Measurements from ENCODE around the gene TENM4. TPM values are rescaled to one million over a fixed set of nuclear protein-coding genes. Genes with fewer than 3 reads are reported as not detected.
A peak's percentile ranks its signal among the peaks of the same experiment; 100 is the strongest.

Gene TENM4
- total RNA-seq, 1 donor from 2014 or later: not detected

GRCh38 chr11:78806214-78807004 lies 634.4 kb downstream of the TENM4 start:
- H3K27me3 Mint-ChIP-seq (ENCODE audit: low read depth): no peaks in the 10 kb centered on the region
- no peaks in the 10 kb centered on the region for H3K4me1 Mint-ChIP-seq (ENCODE audit: low read depth)
- DNase-seq (ENCODE audit: low spot score): no peak
- no peaks in the 10 kb centered on the region for H3K36me3 Mint-ChIP-seq (ENCODE audit: low read depth)
- H3K9me3 Mint-ChIP-seq: no peaks in the 10 kb centered on the region
- no peak overlapping the region for H3K27ac Mint-ChIP-seq
- no peak overlapping the region for H3K4me3 Mint-ChIP-seq (ENCODE audit: low read depth)
- intact Hi-C loops (cut with micrococcal nuclease): no loop called here

GRCh38 chr11:78804991-78805390 lies 635.8 kb downstream of the TENM4 start:
- no peak overlapping the region for H3K4me3 Mint-ChIP-seq (ENCODE audit: low read depth)
- H3K27ac Mint-ChIP-seq: no peak overlapping the region
- no peak for DNase-seq (ENCODE audit: low spot score)
- no peaks in the 10 kb centered on the region for H3K27me3 Mint-ChIP-seq (ENCODE audit: low read depth)
- intact Hi-C loops (cut with micrococcal nuclease): no loop called here
- no peaks in the 10 kb centered on the region for H3K36me3 Mint-ChIP-seq (ENCODE audit: low read depth)
- H3K9me3 Mint-ChIP-seq: no peaks in the 10 kb centered on the region
- no peaks in the 10 kb centered on the region for H3K4me1 Mint-ChIP-seq (ENCODE audit: low read depth)

- Mint-ChIP-seq H3K27me3 (ENCODE audit: low read depth) (no peaks in the 10 kb centered on the region), H3K4me3 (ENCODE audit: low read depth) (no peak overlapping the region), H3K4me1 (ENCODE audit: low read depth) (no peaks in the 10 kb centered on the region), H3K9me3 (no peaks in the 10 kb centered on the region), H3K36me3 (ENCODE audit: low read depth) (no peaks in the 10 kb centered on the region), H3K27ac (no peak overlapping the region)
- DNase-seq (ENCODE audit: low spot score): no peak
- intact Hi-C loops (cut with micrococcal nuclease): no loop called here
Observed at GRCh38 chr11:78803995-78804394, 636.8 kb downstream of the TENM4 start.

GRCh38 chr11:78802058-78802761 lies 638.6 kb downstream of the TENM4 start:
- Mint-ChIP-seq H3K27me3 (ENCODE audit: low read depth) (no peaks in the 10 kb centered on the region), H3K4me1 (ENCODE audit: low read depth) (no peaks in the 10 kb centered on the region), H3K36me3 (ENCODE audit: low read depth) (no peaks in the 10 kb centered on the region), H3K27ac (no peak overlapping the region), H3K9me3 (no peaks in the 10 kb centered on the region), H3K4me3 (ENCODE audit: low read depth) (no peak overlapping the region)
- no peak for DNase-seq (ENCODE audit: low spot score)
- intact Hi-C loops (cut with micrococcal nuclease): no loop called here

GRCh38 chr11:78801161-78801884 lies 639.5 kb downstream of the TENM4 start:
- no peaks in the 10 kb centered on the region for H3K4me1 Mint-ChIP-seq (ENCODE audit: low read depth)
- no peaks in the 10 kb centered on the region for H3K9me3 Mint-ChIP-seq
- no peak for DNase-seq (ENCODE audit: low spot score)
- H3K4me3 Mint-ChIP-seq (ENCODE audit: low read depth): no peak overlapping the region
- intact Hi-C loops (cut with micrococcal nuclease): no loop called here
- no peaks in the 10 kb centered on the region for H3K27me3 Mint-ChIP-seq (ENCODE audit: low read depth)
- no peak overlapping the region for H3K27ac Mint-ChIP-seq
- H3K36me3 Mint-ChIP-seq (ENCODE audit: low read depth): no peaks in the 10 kb centered on the region

- Mint-ChIP-seq H3K4me3 (ENCODE audit: low read depth) (no peak overlapping the region), H3K4me1 (ENCODE audit: low read depth) (no peaks in the 10 kb centered on the region), H3K9me3 (no peaks in the 10 kb centered on the region), H3K27me3 (ENCODE audit: low read depth) (no peaks in the 10 kb centered on the region), H3K36me3 (ENCODE audit: low read depth) (no peaks in the 10 kb centered on the region), H3K27ac (no peak overlapping the region)
- intact Hi-C loops (cut with micrococcal nuclease): no loop called here
- no peak for DNase-seq (ENCODE audit: low spot score)
Observed at GRCh38 chr11:78800756-78801155, 640.1 kb downstream of the TENM4 start.

- intact Hi-C loops (cut with micrococcal nuclease): no loop called here
- Mint-ChIP-seq H3K27me3 (ENCODE audit: low read depth) (no peaks in the 10 kb centered on the region), H3K4me3 (ENCODE audit: low read depth) (no peak overlapping the region)
Observed at GRCh38 chr11:78800096-78800690, 640.6 kb downstream of the TENM4 start.

GRCh38 chr11:78798663-78799062 lies 642.2 kb downstream of the TENM4 start:
- Mint-ChIP-seq H3K4me1 (ENCODE audit: low read depth) (no peaks in the 10 kb centered on the region), H3K9me3 (no peaks in the 10 kb centered on the region), H3K27me3 (ENCODE audit: low read depth) (no peaks in the 10 kb centered on the region), H3K4me3 (ENCODE audit: low read depth) (no peak overlapping the region), H3K27ac (no peak overlapping the region), H3K36me3 (ENCODE audit: low read depth) (no peaks in the 10 kb centered on the region)
- intact Hi-C loops (cut with micrococcal nuclease): loop anchor here (5.0 to 10.0 kb wide), 2 partner anchors 151 to 296 kb away; no protein-coding TSS in a partner anchor
- DNase-seq (ENCODE audit: low spot score): peak; percentile 18

More at GRCh38 chr11:78800096-78800690, 640.6 kb downstream of the TENM4 start:
- Mint-ChIP-seq H3K4me1 (ENCODE audit: low read depth) (no peaks in the 10 kb centered on the region), H3K27ac (no peak overlapping the region), H3K9me3 (no peaks in the 10 kb centered on the region), H3K36me3 (ENCODE audit: low read depth) (no peaks in the 10 kb centered on the region)
- no peak for DNase-seq (ENCODE audit: low spot score)

GRCh38 chr11:78797559-78797958 lies 643.3 kb downstream of the TENM4 start:
- Mint-ChIP-seq H3K27me3 (ENCODE audit: low read depth) (no peaks in the 10 kb centered on the region), H3K9me3 (no peaks in the 10 kb centered on the region), H3K27ac (no peak overlapping the region), H3K36me3 (ENCODE audit: low read depth) (no peaks in the 10 kb centered on the region), H3K4me1 (ENCODE audit: low read depth) (no peaks in the 10 kb centered on the region), H3K4me3 (ENCODE audit: low read depth) (no peak overlapping the region)
- intact Hi-C loops (cut with micrococcal nuclease): loop anchor here (5.0 to 10.0 kb wide), 2 partner anchors 150 to 297 kb away; no protein-coding TSS in a partner anchor
- no peak for DNase-seq (ENCODE audit: low spot score)

- intact Hi-C loops (cut with micrococcal nuclease): loop anchor here (5.0 to 10.0 kb wide), 2 partner anchors 150 to 298 kb away; no protein-coding TSS in a partner anchor
- Mint-ChIP-seq H3K27ac (no peak overlapping the region), H3K4me1 (ENCODE audit: low read depth) (no peaks in the 10 kb centered on the region), H3K4me3 (ENCODE audit: low read depth) (no peak overlapping the region), H3K27me3 (ENCODE audit: low read depth) (no peaks in the 10 kb centered on the region), H3K36me3 (ENCODE audit: low read depth) (no peaks in the 10 kb centered on the region), H3K9me3 (no peaks in the 10 kb centered on the region)
- DNase-seq (ENCODE audit: low spot score): no peak
Observed at GRCh38 chr11:78796956-78797355, 643.9 kb downstream of the TENM4 start.

- Mint-ChIP-seq H3K9me3 (no peaks in the 10 kb centered on the region), H3K27me3 (ENCODE audit: low read depth) (peaks cover 3% of the 10 kb centered on the region), H3K4me1 (ENCODE audit: low read depth) (no peaks in the 10 kb centered on the region), H3K36me3 (ENCODE audit: low read depth) (no peaks in the 10 kb centered on the region), H3K4me3 (ENCODE audit: low read depth) (no peak overlapping the region), H3K27ac (no peak overlapping the region)
- no peak for DNase-seq (ENCODE audit: low spot score)
- intact Hi-C loops (cut with micrococcal nuclease): loop anchor here (5.0 to 10.0 kb wide), 2 partner anchors 148 to 299 kb away; no protein-coding TSS in a partner anchor
Observed at GRCh38 chr11:78795621-78796261, 645.1 kb downstream of the TENM4 start.

GRCh38 chr11:78791964-78792363 lies 648.9 kb downstream of the TENM4 start:
- H3K36me3 Mint-ChIP-seq (ENCODE audit: low read depth): no peaks in the 10 kb centered on the region
- peaks cover 3% of the 10 kb centered on the region for H3K27me3 Mint-ChIP-seq (ENCODE audit: low read depth)
- H3K4me3 Mint-ChIP-seq (ENCODE audit: low read depth): no peak overlapping the region
- DNase-seq (ENCODE audit: low spot score): no peak
- H3K27ac Mint-ChIP-seq: no peak overlapping the region
- no peaks in the 10 kb centered on the region for H3K4me1 Mint-ChIP-seq (ENCODE audit: low read depth)
- H3K9me3 Mint-ChIP-seq: no peaks in the 10 kb centered on the region
- intact Hi-C loops (cut with micrococcal nuclease): loop anchor here (10.0 kb wide), 1 partner anchor 303 kb away; no protein-coding TSS in a partner anchor

All from activated T-helper 2 cell treated with anti-CD3 and anti-CD28 coated beads, Interferon-gamma antibody, Interleukin-2, Interleukin-4, amounts not matched to agents 10 μg/mL and 5 μg/mL and 100 μg/mL, durations not matched to agents 14 hours and 24 hours and 36 hours (primary cell).